Head of caudate nucleus (tissue), 42 donors: Measurements from ENCODE around the gene HOXB3.

ENCODE experiments used
- DNase-seq, 42 donors: peaks; one replicate each; pipeline versions ENCODE4 v3.0.0 to v3.0.0-alpha.2; 2020 to 2021; ENCODE audit warnings: mixed read lengths in 7 of 42
- intact Hi-C: fragments of 100-400 bp; cut with DNase I; formaldehyde crosslinking; loops from one replicate; pipeline ENCODE4 v1.15.0; 2022

The HOXB3 gene

GRCh38 chr17:48615047-48615962 lies 25.3 kb upstream of the HOXB3 start, which contains the start of gene HOXB8:
TSS of gene HOXB8 (minus strand) at chr17:48615292. CDS start at chr17:48614704, 588 bp downstream.
- intact Hi-C loops = no loop called here
- no peak for DNase-seq

GRCh38 chr17:48613862-48614694 lies 24.0 kb upstream of the HOXB3 start:
- DNase-seq = no peak
- intact Hi-C loops = no loop called here

GRCh38 chr17:48612854-48613691 lies 23.0 kb upstream of the HOXB3 start:
- peak in 1 of 42 donors; percentile 4 for DNase-seq
- intact Hi-C loops = no loop called here

GRCh38 chr17:48612456-48612853 lies 22.4 kb upstream of the HOXB3 start:
- intact Hi-C loops = no loop called here
- DNase-seq = no peak

GRCh38 chr17:48611681-48612455 lies 21.8 kb upstream of the HOXB3 start:
- intact Hi-C loops = no loop called here
- DNase-seq = no peak

GRCh38 chr17:48611213-48611612 lies 21.2 kb upstream of the HOXB3 start:
- DNase-seq = no peak
- intact Hi-C loops = no loop called here

- intact Hi-C loops = no loop called here
- DNase-seq = peak in 27 of 42 donors; percentile 13 to 68 (median 41)
Observed at GRCh38 chr17:48610282-48611211, 20.5 kb upstream of the HOXB3 start, which contains the start of gene HOXB7. TSS of gene HOXB7 (minus strand) at chr17:48611017. CDS start at chr17:48610918, 99 bp downstream.

GRCh38 chr17:48609759-48610281 lies 19.8 kb upstream of the HOXB3 start:
- DNase-seq = no peak
- intact Hi-C loops = no loop called here

GRCh38 chr17:48609033-48609432 lies 19.0 kb upstream of the HOXB3 start:
- no peak for DNase-seq
- intact Hi-C loops = no loop called here

GRCh38 chr17:48608494-48608834 lies 18.4 kb upstream of the HOXB3 start:
- DNase-seq = no peak
- intact Hi-C loops = no loop called here

GRCh38 chr17:48606892-48607614 lies 17.0 kb upstream of the HOXB3 start:
- DNase-seq = no peak
- intact Hi-C loops = no loop called here

GRCh38 chr17:48605991-48606891 lies 16.2 kb upstream of the HOXB3 start:
- no peak for DNase-seq
- intact Hi-C loops = no loop called here

GRCh38 chr17:48605409-48605919 lies 15.4 kb upstream of the HOXB3 start:
- intact Hi-C loops = no loop called here
- no peak for DNase-seq

GRCh38 chr17:48604770-48605329 lies 14.8 kb upstream of the HOXB3 start, which contains the start of gene HOXB6:
TSS of gene HOXB6 (minus strand) at chr17:48604986. CDS start at chr17:48598150, 6,836 bp downstream.
- intact Hi-C loops = no loop called here
- no peak for DNase-seq
